Heart left ventricle (tissue), 16 donors: ENCODE results near the gene FUCA1. TPM values are rescaled to one million over a fixed set of nuclear protein-coding genes. Genes with fewer than 3 reads are reported as not detected.

Source experiments
- ATAC-seq, 4 donors: fragments of 200-7000 bp; cut with Tn5 transposase; one replicate each; pipeline ENCODE4 v1.9.1; 2020 to 2022; ENCODE audit warnings: moderate library complexity in 4 of 4, mild to moderate bottlenecking in 3 of 4, moderate number of reproducible peaks in 1 of 4
- DNase-seq, 5 donors: peaks; one replicate each; pipeline ENCODE4 v3.0.0-alpha.2; 2020
- H3K27ac ChIP-seq, 12 donors: fragments of 200-600 bp; sonication (generic) in 4 of 12; one replicate each; pipeline versions ENCODE4 v1.5.0 to v1.8.0; 2016 to 2022; ENCODE audit warnings: mild to moderate bottlenecking in 2 of 12
- H3K27me3 ChIP-seq, 9 donors: fragments of 200-600 bp; sonication (generic) in 2 of 9; one replicate each; pipeline versions ENCODE4 v1.5.1 to v1.8.0; 2016 to 2022; ENCODE audit warnings: mild to moderate bottlenecking in 3 of 9
- H3K36me3 ChIP-seq, 9 donors: fragments of 200-600 bp; sonication (generic) in 2 of 9; one replicate each; pipeline versions ENCODE4 v1.5.0 to v1.8.0; 2018 to 2022; ENCODE audit warnings: mild to moderate bottlenecking in 2 of 9
- H3K4me1 ChIP-seq, 12 donors: fragments of 200-600 bp; sonication (generic) in 4 of 12; one replicate each; pipeline versions ENCODE4 v1.5.0 to v1.8.0; 2016 to 2022; ENCODE audit warnings: mild to moderate bottlenecking in 3 of 12
- H3K4me3 ChIP-seq, 12 donors: fragments of 200-600 bp; sonication (generic) in 4 of 12; one replicate each; pipeline versions ENCODE4 v1.5.0 to v1.8.0; 2017 to 2022; ENCODE audit warnings: mild to moderate bottlenecking in 9 of 12, moderate library complexity in 4 of 12
- H3K9me3 ChIP-seq, 12 donors: fragments of 200-600 bp; sonication (generic) in 4 of 12; one replicate each; pipeline versions ENCODE4 v1.5.0 to v1.8.0; 2016 to 2022; ENCODE audit warnings: mild to moderate bottlenecking in 1 of 12
- CTCF ChIP-seq, 12 donors: fragments of 200-600 bp; sonication (generic) in 4 of 12; IDR thresholded peaks; one replicate each; pipeline versions ENCODE4 v1.5.0 to v1.8.0; 2018 to 2022; ENCODE audit warnings: antibody characterized with exemption in 12 of 12, mild to moderate bottlenecking in 5 of 12
- POLR2A ChIP-seq, 2 donors: fragments of 450-650 bp; IDR thresholded peaks; one replicate each; pipeline ENCODE4 v1.6.1; 2017; ENCODE audit warnings: antibody characterized with exemption in 2 of 2, mild to moderate bottlenecking in 2 of 2, moderate library complexity in 2 of 2
- WGBS, 4 donors: extraction: QIAGEN DNeasy Blood & Tissue Kit in 2 of 4; methylation state at CpG; one replicate each; pipeline versions ENCODE4 v1.1.5 to v1.1.7; 2013 to 2018; 5-methylcytosine and 5-hydroxymethylcytosine counted together
- intact Hi-C, 10 donors: fragments of 100-400 bp; cut with DNase I; formaldehyde crosslinking; loops; one replicate each; pipeline versions ENCODE4 v1.11.1 to v1.14.2; 2022
- polyA plus RNA-seq, 2 donors: library from polyadenylated mRNA; stranded (reverse); fragments of 200-250 nt; gene quantifications; one replicate each; pipeline ENCODE4 v1.2.3, GENCODE V29; 2013
- total RNA-seq, 9 donors: library from RNA; depleted of rRNA in 2 of 9; stranded (reverse); fragments of >200 nt in 2 of 9; fragmentation: NEBNext Ultra II Directional in 3 of 9; extraction: Animal tissue kit (Norgen Biotek cat#: 25700) in 3 of 9; gene quantifications; one replicate each; pipeline versions ENCODE4 v1.1.0 to v1.2.4, GENCODE V29; 2016 to 2023
- donor health status: ischemic (EF 13 %, LVEDD 7.1; RV severe dilation, severe dysfunction).
- donor health status: healthy with polysubstance abuse.
- donor health status: DM: no; HTN: yes; CAD: no.
- donor health status: DM: no; HTN: no; CAD: no.
- donor health status: ischemic (EF 25% LVEDD 6.9; RV normal size, moderate dysfunction).
- donor health status: ischemic (EF 25% LVEDD 5.7; RV mildly dilated, moderate dysfunction).
- donor health status: healthy.
- donor health status: DM: yes; HTN: yes; CAD: no.
- donor health status: ischemic (EF 35%, LVEDD 5.7; RV mildly dilated, moderate dysfunction).
- donor health status: nonischemic (EF 11% LVEDD 7.7; RV severe dilation, severe dysfunction).
- donor health status: DM: yes; HTN: yes; CAD: no.
- donor health status: PGD.
- donor health status: ischemic (EF 29% LVEDD 5.4; RV normal size, mild dysfunction).
- donor health status: nonischemic (EF 23%, LVEDD 6.1; RV moderate dilation, normal function).

FUCA1 gene
- total and polyA plus RNA-seq, 11 donors, result 10.6 to 54.2 (median 16.1) TPM

DNA sequence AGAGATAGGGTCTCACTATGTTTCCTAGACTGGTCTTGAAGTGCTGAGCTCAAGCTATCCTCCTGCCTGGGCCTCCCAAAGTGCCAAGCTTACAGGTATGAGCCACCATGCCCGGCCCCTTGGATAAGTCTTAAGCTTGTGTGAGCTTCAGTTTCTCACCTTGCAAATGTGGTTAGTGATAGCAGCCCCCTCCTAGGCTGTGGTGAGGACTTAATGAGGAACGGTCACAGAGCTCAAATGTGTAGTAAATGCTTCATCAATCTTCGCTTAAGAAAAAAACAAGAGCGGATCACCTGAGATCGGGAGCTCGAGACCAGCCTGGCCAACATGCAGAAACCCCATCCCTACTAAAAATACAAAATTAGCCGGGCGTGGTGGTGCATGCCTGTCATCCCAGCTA lies 42.1 kb upstream of the FUCA1 start:
- H3K4me1 ChIP-seq, result peaks cover 0 to 58% (median 0%) of the 10 kb centered on the region in 12 donors
- TF ChIP-seq POLR2A (IDR thresholded peaks at IDR 0.05) (no peak), CTCF (IDR thresholded peaks at IDR 0.05) (no peak)
- H3K36me3 ChIP-seq, result no peaks in the 10 kb centered on the region
- no peak overlapping the region for H3K27ac ChIP-seq
- H3K4me3 ChIP-seq, result no peak overlapping the region
- H3K9me3 ChIP-seq, result no peaks in the 10 kb centered on the region
- peaks cover 0 to 44% (median 2%) of the 10 kb centered on the region in 9 donors for H3K27me3 ChIP-seq
- 90 to 98% (median 93%) methylated on average over 8 of the region's 8 CpGs for WGBS, 4 donors
- intact Hi-C loops, result loop anchor here in 2 of 10 donors (10.0 kb wide), 2 partner anchors 95 to 135 kb away; partner anchors contain the start of gene PITHD1 (in 1 of the 2)
- DNase-seq (no peak), ATAC-seq (no peak)

- H3K4me3 ChIP-seq, result no peak overlapping the region
- WGBS, 4 donors, result 63 to 77% (median 66%) methylated on average over 8 to 10 of the region's 10 CpGs
- H3K27me3 ChIP-seq, result peaks cover 0 to 51% (median 6%) of the 10 kb centered on the region in 9 donors
- no peaks in the 10 kb centered on the region for H3K9me3 ChIP-seq
- DNase-seq, result no peak
- peaks cover 0 to 56% (median 0%) of the 10 kb centered on the region in 12 donors for H3K4me1 ChIP-seq
- H3K27ac ChIP-seq, result no peak overlapping the region
- TF ChIP-seq POLR2A (IDR thresholded peaks at IDR 0.05) (no peak), CTCF (IDR thresholded peaks at IDR 0.05) (no peak)
- no peak for ATAC-seq
- no peaks in the 10 kb centered on the region for H3K36me3 ChIP-seq
- intact Hi-C loops, result loop anchor here in 1 of 10 donors (2.0 kb wide), 1 partner anchor 23 kb away; no protein-coding TSS in a partner anchor
Observed at GRCh38 chr1:23909412-23909811, 41.3 kb upstream of the FUCA1 start.

GRCh38 chr1:23908453-23909341 lies 40.6 kb upstream of the FUCA1 start:
- intact Hi-C loops, result loop anchor here in 1 of 10 donors (2.0 kb wide), 1 partner anchor 22 kb away; no protein-coding TSS in a partner anchor

More at GRCh38 chr1:23908453-23909341, 40.6 kb upstream of the FUCA1 start:
- ATAC-seq, result peak in 2 of 4 donors; percentile 62 to 63
- 44 to 53% (median 51%) methylated on average over 9 of the region's 9 CpGs for WGBS, 4 donors
- no peak overlapping the region for H3K27ac ChIP-seq
- H3K27me3 ChIP-seq, result peaks cover 0 to 58% (median 14%) of the 10 kb centered on the region in 9 donors
- TF ChIP-seq POLR2A (IDR thresholded peaks at IDR 0.05) (no peak), CTCF (IDR thresholded peaks at IDR 0.05) (no peak)
- H3K4me3 ChIP-seq, result no peak overlapping the region
- no peaks in the 10 kb centered on the region for H3K36me3 ChIP-seq
- H3K4me1 ChIP-seq, result peaks cover 0 to 49% (median 0%) of the 10 kb centered on the region in 12 donors
- DNase-seq, result peak in 3 of 5 donors; percentile 7 to 39 (median 29)
- no peaks in the 10 kb centered on the region for H3K9me3 ChIP-seq
